Vagina (tissue), 2 donors: ENCODE results near the gene ADGRE1. TPM values are rescaled to one million over a fixed set of nuclear protein-coding genes. Genes with fewer than 3 reads are reported as not detected.
"Not testable (repeated sequence)": the region's sequence is repeated elsewhere in the genome, so short reads cannot be mapped to it uniquely, and the experiment has no call there.

Experiments used
- DNase-seq, 2 donors: peaks; one replicate each; pipeline ENCODE4 v3.0.0-alpha.2; 2017; ENCODE audit errors: extremely low spot score in 2 of 2
- H3K27ac ChIP-seq: fragments of 200-600 bp; sonication (generic); one replicate; pipeline ENCODE4 v1.5.1; 2019
- H3K27me3 ChIP-seq: fragments of 200-600 bp; sonication (generic); one replicate; pipeline ENCODE4 v1.5.1; 2019
- H3K36me3 ChIP-seq, 2 donors: fragments of 200-600 bp; sonication (generic); one replicate each; pipeline ENCODE4 v1.5.1; 2017 to 2019
- H3K4me1 ChIP-seq: fragments of 200-600 bp; sonication (generic); one replicate; pipeline ENCODE4 v1.5.1; 2019
- H3K4me3 ChIP-seq, 2 donors: fragments of 200-600 bp; sonication (generic); 1 replicate in 1 of 2; 2 replicates in 1 of 2; pipeline ENCODE4 v1.5.1; 2016 to 2019
- H3K9me3 ChIP-seq: fragments of 200-600 bp; sonication (generic); one replicate; pipeline ENCODE4 v1.5.1; 2019
- CTCF ChIP-seq, 3 experiments: fragments of 450-650 bp in 2 of 3; fragments of 200-600 bp in 1 of 3; sonication (generic) in 1 of 3; IDR thresholded peaks; one replicate each; pipeline ENCODE4 v1.5.1; 2017 to 2019; ENCODE audit warnings: antibody characterized with exemption in 3 of 3, mild to moderate bottlenecking in 2 of 3, moderate library complexity in 2 of 3
- POLR2A ChIP-seq, 2 donors: fragments of 450-650 bp; IDR thresholded peaks; one replicate each; pipeline ENCODE4 v1.6.1; 2017; ENCODE audit warnings: antibody characterized with exemption in 2 of 2, mild to moderate bottlenecking in 2 of 2, moderate library complexity in 2 of 2
- POLR2AphosphoS5 ChIP-seq, 2 donors: sonication (generic); formaldehyde crosslinking; IDR thresholded peaks; one replicate each; pipeline ENCODE4 v1.9.0; 2017; ENCODE audit warnings: antibody characterized with exemption in 2 of 2, mild to moderate bottlenecking in 2 of 2, low read depth in 1 of 2; ENCODE audit not compliant: insufficient read depth in 1 of 2
- intact Hi-C: fragments of 100-400 bp; cut with DNase I; formaldehyde crosslinking; loops from one replicate; pipeline ENCODE4 v1.15.1; 2023
- total RNA-seq: library from RNA; depleted of rRNA; stranded (reverse); fragments of >200 nt; gene quantifications from one replicate; pipeline ENCODE4 v1.2.3, GENCODE V29; 2016

ADGRE1 gene
- total RNA-seq, 1 donor from 2014 or later: not detected

- intact Hi-C loops: loop anchor here (10.0 kb wide), 1 partner anchor 130 kb away; the partner anchor contains the start of genes GPR108 and TRIP10
- no peak for DNase-seq
Measured at GRCh38 chr19:6864325-6864940, 22.9 kb upstream of the ADGRE1 start.

GRCh38 chr19:6865849-6866248, 21.5 kb upstream of the ADGRE1 start:
- intact Hi-C loops: loop anchor here (5.0 to 10.0 kb wide), 2 partner anchors 131 to 234 kb away; partner anchors contain the start of genes GPR108 and TRIP10
- Histone ChIP-seq H3K27me3 (no peaks in the 10 kb centered on the region), H3K36me3 (no peaks in the 10 kb centered on the region), H3K4me3 (no peak overlapping the region), H3K9me3 (no peaks in the 10 kb centered on the region), H3K4me1 (peaks cover 12% of the 10 kb centered on the region), H3K27ac (no peak overlapping the region)
- no peak for TF ChIP-seq POLR2AphosphoS5 (IDR thresholded peaks at IDR 0.05; ENCODE audit: insufficient read depth in 1 of 2, low read depth in 1 of 2)
- no peak for TF ChIP-seq CTCF (IDR thresholded peaks at IDR 0.05)
- TF ChIP-seq POLR2A (IDR thresholded peaks at IDR 0.05): no peak
- no peak for DNase-seq

More at GRCh38 chr19:6864325-6864940, 22.9 kb upstream of the ADGRE1 start:
- TF ChIP-seq POLR2A (IDR thresholded peaks at IDR 0.05) (no peak), CTCF (IDR thresholded peaks at IDR 0.05) (no peak), POLR2AphosphoS5 (IDR thresholded peaks at IDR 0.05; ENCODE audit: insufficient read depth in 1 of 2, low read depth in 1 of 2) (no peak)
- H3K9me3 ChIP-seq: no peaks in the 10 kb centered on the region
- no peaks in the 10 kb centered on the region for H3K36me3 ChIP-seq
- H3K27me3 ChIP-seq: no peaks in the 10 kb centered on the region
- H3K4me1 ChIP-seq: peaks cover 12% of the 10 kb centered on the region
- no peak overlapping the region for H3K27ac ChIP-seq
- H3K4me3 ChIP-seq: no peak overlapping the region

GRCh38 chr19:6866741-6867151, 20.6 kb upstream of the ADGRE1 start:
- intact Hi-C loops: loop anchor here (5.0 to 10.0 kb wide), 2 partner anchors 132 to 234 kb away; partner anchors contain the start of genes GPR108 and TRIP10
- Histone ChIP-seq H3K27ac (no peak overlapping the region), H3K27me3 (no peaks in the 10 kb centered on the region), H3K9me3 (no peaks in the 10 kb centered on the region), H3K4me1 (peaks cover 12% of the 10 kb centered on the region), H3K36me3 (no peaks in the 10 kb centered on the region), H3K4me3 (no peak overlapping the region)
- DNase-seq: no peak
- TF ChIP-seq CTCF (IDR thresholded peaks at IDR 0.05): no peak
- no peak for TF ChIP-seq POLR2A (IDR thresholded peaks at IDR 0.05)
- TF ChIP-seq POLR2AphosphoS5 (IDR thresholded peaks at IDR 0.05; ENCODE audit: insufficient read depth in 1 of 2, low read depth in 1 of 2): no peak

GRCh38 chr19:6868351-6868750, 19.0 kb upstream of the ADGRE1 start:
- intact Hi-C loops: loop anchor here (5.0 to 10.0 kb wide), 2 partner anchors 134 to 236 kb away; partner anchors contain the start of genes GPR108 and TRIP10
- DNase-seq: no peak
- Histone ChIP-seq H3K36me3 (no peaks in the 10 kb centered on the region), H3K9me3 (no peaks in the 10 kb centered on the region), H3K4me1 (no peaks in the 10 kb centered on the region), H3K27me3 (no peaks in the 10 kb centered on the region), H3K4me3 (no peak overlapping the region), H3K27ac (no peak overlapping the region)
- TF ChIP-seq POLR2A (IDR thresholded peaks at IDR 0.05) (no peak), CTCF (IDR thresholded peaks at IDR 0.05) (no peak), POLR2AphosphoS5 (IDR thresholded peaks at IDR 0.05; ENCODE audit: insufficient read depth in 1 of 2, low read depth in 1 of 2) (no peak)

GRCh38 chr19:6869151-6869882, 18.1 kb upstream of the ADGRE1 start:
- H3K27ac ChIP-seq, H3K4me3 ChIP-seq, H3K9me3 ChIP-seq, DNase-seq, H3K27me3 ChIP-seq, H3K4me1 ChIP-seq, H3K36me3 ChIP-seq: not testable (repeated sequence)
- intact Hi-C loops: loop anchor here (5.0 to 10.0 kb wide), 2 partner anchors 135 to 237 kb away; partner anchors contain the start of genes GPR108 and TRIP10
